Activated B cell treated with CpG ODN at 0.5 μM for 24 hours (primary cell): ENCODE data around the gene IL1R2. TPM values are rescaled to one million over a fixed set of nuclear protein-coding genes. Genes with fewer than 3 reads are reported as not detected.

Experiments used
- ATAC-seq: fragments of 200-7000 bp; cut with Tn5 transposase; one replicate; pipeline ENCODE4 v1.10.0; 2021; ENCODE audit warnings: low read depth, mild to moderate bottlenecking, moderate library complexity
- CTCF ChIA-PET: fragments of 350-600 bp; sonication (Branson Sonifier 250); formaldehyde crosslinking; loops from one replicate; lab custom pipeline; 2021; ENCODE audit warnings: antibody characterized with exemption; lab: Charles Lee
- POLR2A ChIA-PET: fragments of 350-600 bp; sonication (Branson Sonifier 250); formaldehyde crosslinking; loops from one replicate; lab custom pipeline; 2021; ENCODE audit warnings: antibody characterized with exemption; lab: Charles Lee
- DNase-seq: peaks from one replicate; pipeline ENCODE4 v3.0.0; 2022
- H3K27ac Mint-ChIP-seq: one replicate; pipeline ENCODE4 v1.8.0; 2020; ENCODE audit warnings: mixed read lengths
- H3K27me3 Mint-ChIP-seq: one replicate; pipeline ENCODE4 v1.8.0; 2021; ENCODE audit warnings: mixed read lengths
- H3K36me3 Mint-ChIP-seq: one replicate; pipeline ENCODE4 v1.8.0; 2021; ENCODE audit warnings: low read depth, mixed read lengths
- H3K4me1 Mint-ChIP-seq: one replicate; pipeline ENCODE4 v1.8.0; 2021; ENCODE audit warnings: mixed read lengths
- H3K4me3 Mint-ChIP-seq: one replicate; pipeline ENCODE4 v1.8.0; 2020; ENCODE audit warnings: mild to moderate bottlenecking, mixed read lengths
- H3K9me3 Mint-ChIP-seq: one replicate; pipeline ENCODE4 v1.8.0; 2020; ENCODE audit warnings: mixed read lengths
- CTCF ChIP-seq: fragments of 200-600 bp; IDR thresholded peaks from one replicate; pipeline ENCODE4 v1.8.0; 2022; ENCODE audit warnings: antibody characterized with exemption, mild to moderate bottlenecking
- intact Hi-C: fragments of 100-400 bp; cut with micrococcal nuclease; formaldehyde crosslinking; loops from one replicate; pipeline ENCODE4 v1.15.1; 2024
- total RNA-seq: library from RNA; stranded (reverse); gene quantifications from 2 replicates; pipeline ENCODE4 v1.2.3, GENCODE V29; 2022

Gene IL1R2
- total RNA-seq, 1 donor from 2014 or later = not detected

GRCh38 chr2:102012061-102012614 lies 20.4 kb downstream of the IL1R2 start:
- Mint-ChIP-seq H3K27me3 (no peaks in the 10 kb centered on the region), H3K27ac (no peak overlapping the region), H3K4me1 (peaks cover 7% of the 10 kb centered on the region), H3K4me3 (no peak overlapping the region), H3K9me3 (peaks cover 3% of the 10 kb centered on the region), H3K36me3 (no peaks in the 10 kb centered on the region)
- no peak for TF ChIP-seq CTCF
- ChIA-PET CTCF (interaction anchor here (0.9 to 3.1 kb wide), 3 partner anchors 23 to 431 kb away, joined by 3 to 10 read pairs (median 5); no protein-coding TSS in a partner anchor), POLR2A (no interaction called here)
- intact Hi-C loops = no loop called here
- no peak for ATAC-seq
- DNase-seq = no peak

- H3K27me3 Mint-ChIP-seq = no peaks in the 10 kb centered on the region
- peaks cover 3% of the 10 kb centered on the region for H3K9me3 Mint-ChIP-seq
- H3K4me1 Mint-ChIP-seq = peaks cover 7% of the 10 kb centered on the region
- ATAC-seq (peak; percentile 28), DNase-seq (no peak)
- ChIA-PET POLR2A (interaction anchor here (0.6 kb wide), 1 partner anchor 297 kb away, joined by 4 read pairs; no protein-coding TSS in a partner anchor), CTCF (interaction anchor here (1.1 to 1.4 kb wide), 2 partner anchors 22 to 227 kb away, joined by 3 to 5 read pairs; no protein-coding TSS in a partner anchor)
- no peak overlapping the region for H3K4me3 Mint-ChIP-seq
- H3K27ac Mint-ChIP-seq = no peak overlapping the region
- TF ChIP-seq CTCF = no peak
- no peaks in the 10 kb centered on the region for H3K36me3 Mint-ChIP-seq
- intact Hi-C loops = no loop called here
Observed at GRCh38 chr2:102013206-102014040, 21.7 kb downstream of the IL1R2 start.

DNA sequence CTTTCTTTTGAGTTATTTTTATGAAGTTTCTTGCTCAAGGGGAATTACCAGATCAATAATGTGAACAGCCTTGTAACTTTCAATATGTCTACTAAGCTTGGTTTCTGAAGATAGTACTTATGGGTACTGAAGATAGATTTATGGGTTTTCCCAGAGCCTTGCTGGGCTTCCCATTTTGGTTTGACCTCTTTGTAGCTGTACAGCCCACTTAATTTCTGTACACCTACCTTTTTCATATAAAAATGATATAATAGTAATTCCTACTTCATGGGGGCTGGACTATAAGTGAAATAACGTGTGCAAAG lies 22.2 kb downstream of the IL1R2 start:
- no peaks in the 10 kb centered on the region for H3K36me3 Mint-ChIP-seq
- intact Hi-C loops = no loop called here
- POLR2A ChIA-PET = interaction anchor here (0.6 kb wide), 1 partner anchor 298 kb away, joined by 4 read pairs; no protein-coding TSS in a partner anchor

DNA sequence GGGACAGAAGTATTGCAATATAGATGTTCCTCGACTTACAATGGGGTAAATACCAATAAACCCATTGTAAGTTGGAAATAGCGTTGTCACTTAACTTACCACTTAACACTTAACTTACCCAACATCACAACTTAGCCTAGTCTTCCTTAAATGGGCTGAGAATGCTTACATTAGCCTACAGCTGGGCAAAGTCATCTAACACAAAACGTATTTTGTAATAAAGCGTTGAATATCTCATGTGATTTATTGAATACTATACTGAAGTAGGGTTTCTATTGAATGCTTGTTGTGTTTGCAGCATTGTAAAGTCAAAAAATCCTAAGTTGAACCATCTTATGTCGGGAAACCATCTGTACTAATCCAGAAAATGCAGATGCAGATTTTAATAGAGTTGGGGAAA lies 23.6 kb downstream of the IL1R2 start:
- no peak for TF ChIP-seq CTCF
- Mint-ChIP-seq H3K27ac (no peak overlapping the region), H3K36me3 (no peaks in the 10 kb centered on the region), H3K9me3 (peaks cover 3% of the 10 kb centered on the region), H3K27me3 (peaks cover 7% of the 10 kb centered on the region), H3K4me1 (peaks cover 9% of the 10 kb centered on the region), H3K4me3 (no peak overlapping the region)
- POLR2A ChIA-PET = no interaction called here
- CTCF ChIA-PET = interaction anchor here (0.9 to 2.4 kb wide), 2 partner anchors 9 to 225 kb away, joined by 3 to 8 read pairs; no protein-coding TSS in a partner anchor
- DNase-seq (no peak), ATAC-seq (no peak)
- intact Hi-C loops = no loop called here

More for the DNA sequence above, 22.2 kb downstream of the IL1R2 start:
- H3K9me3 Mint-ChIP-seq = peaks cover 3% of the 10 kb centered on the region
- H3K4me3 Mint-ChIP-seq = no peak overlapping the region
- H3K27me3 Mint-ChIP-seq = no peaks in the 10 kb centered on the region
- no peak for DNase-seq
- no peak overlapping the region for H3K27ac Mint-ChIP-seq
- CTCF ChIA-PET = interaction anchor here (1.4 kb wide), 1 partner anchor 227 kb away, joined by 5 read pairs; no protein-coding TSS in a partner anchor
- peaks cover 7% of the 10 kb centered on the region for H3K4me1 Mint-ChIP-seq
- ATAC-seq = no peak
- no peak for TF ChIP-seq CTCF

DNA sequence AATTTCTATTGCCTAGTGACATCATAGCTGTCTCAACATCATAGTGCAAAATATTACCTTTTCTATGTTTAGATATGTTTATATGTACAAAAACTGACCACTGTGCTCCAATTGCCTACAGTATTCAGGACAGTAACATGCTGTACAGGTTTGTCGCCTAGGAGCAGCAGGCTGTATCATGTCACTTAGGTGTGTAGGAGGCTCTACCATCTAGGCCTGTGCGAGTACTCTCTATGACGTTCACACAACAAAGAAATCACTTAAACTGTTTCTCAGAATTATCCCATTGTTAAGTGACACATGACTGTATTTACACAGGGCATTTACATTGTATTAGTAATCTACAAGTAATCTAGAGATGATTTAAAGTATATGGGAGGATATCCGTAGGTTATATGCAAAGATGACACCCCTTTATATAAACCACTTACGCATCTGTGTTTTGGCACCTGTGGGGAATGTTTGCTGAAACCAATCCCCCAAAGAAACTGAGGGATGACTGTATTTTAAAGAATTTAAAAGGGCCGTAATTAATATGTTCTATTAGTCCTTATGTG lies 24.7 kb downstream of the IL1R2 start:
- ChIA-PET POLR2A (no interaction called here), CTCF (interaction anchor here (1.6 to 2.4 kb wide), 2 partner anchors 224 to 427 kb away, joined by 5 to 8 read pairs; no protein-coding TSS in a partner anchor)
- Mint-ChIP-seq H3K27me3 (peaks cover 8% of the 10 kb centered on the region), H3K36me3 (no peaks in the 10 kb centered on the region), H3K4me1 (peaks cover 3% of the 10 kb centered on the region), H3K9me3 (peaks cover 3% of the 10 kb centered on the region), H3K4me3 (no peak overlapping the region), H3K27ac (no peak overlapping the region)
- no peak for TF ChIP-seq CTCF
- intact Hi-C loops = no loop called here
- ATAC-seq (no peak), DNase-seq (no peak)
